Ureter (tissue), 1 donor: Measurements from ENCODE around the gene GTF3C1. TPM values are rescaled to one million over a fixed set of nuclear protein-coding genes. Genes with fewer than 3 reads are reported as not detected.
"Not testable (repeated sequence)": the region's sequence is repeated elsewhere in the genome, so short reads cannot be mapped to it uniquely, and the experiment has no call there.

ENCODE experiments used
- DNase-seq: peaks from one replicate; pipeline ENCODE4 v3.0.0-alpha.2; 2020; ENCODE audit warnings: low spot score
- total RNA-seq: library from RNA; stranded (reverse); gene quantifications from one replicate; pipeline ENCODE4 v1.2.4, GENCODE V29; 2023
- donor health status: DM: yes; HTN: yes; CAD: no.

Gene GTF3C1, protein sequence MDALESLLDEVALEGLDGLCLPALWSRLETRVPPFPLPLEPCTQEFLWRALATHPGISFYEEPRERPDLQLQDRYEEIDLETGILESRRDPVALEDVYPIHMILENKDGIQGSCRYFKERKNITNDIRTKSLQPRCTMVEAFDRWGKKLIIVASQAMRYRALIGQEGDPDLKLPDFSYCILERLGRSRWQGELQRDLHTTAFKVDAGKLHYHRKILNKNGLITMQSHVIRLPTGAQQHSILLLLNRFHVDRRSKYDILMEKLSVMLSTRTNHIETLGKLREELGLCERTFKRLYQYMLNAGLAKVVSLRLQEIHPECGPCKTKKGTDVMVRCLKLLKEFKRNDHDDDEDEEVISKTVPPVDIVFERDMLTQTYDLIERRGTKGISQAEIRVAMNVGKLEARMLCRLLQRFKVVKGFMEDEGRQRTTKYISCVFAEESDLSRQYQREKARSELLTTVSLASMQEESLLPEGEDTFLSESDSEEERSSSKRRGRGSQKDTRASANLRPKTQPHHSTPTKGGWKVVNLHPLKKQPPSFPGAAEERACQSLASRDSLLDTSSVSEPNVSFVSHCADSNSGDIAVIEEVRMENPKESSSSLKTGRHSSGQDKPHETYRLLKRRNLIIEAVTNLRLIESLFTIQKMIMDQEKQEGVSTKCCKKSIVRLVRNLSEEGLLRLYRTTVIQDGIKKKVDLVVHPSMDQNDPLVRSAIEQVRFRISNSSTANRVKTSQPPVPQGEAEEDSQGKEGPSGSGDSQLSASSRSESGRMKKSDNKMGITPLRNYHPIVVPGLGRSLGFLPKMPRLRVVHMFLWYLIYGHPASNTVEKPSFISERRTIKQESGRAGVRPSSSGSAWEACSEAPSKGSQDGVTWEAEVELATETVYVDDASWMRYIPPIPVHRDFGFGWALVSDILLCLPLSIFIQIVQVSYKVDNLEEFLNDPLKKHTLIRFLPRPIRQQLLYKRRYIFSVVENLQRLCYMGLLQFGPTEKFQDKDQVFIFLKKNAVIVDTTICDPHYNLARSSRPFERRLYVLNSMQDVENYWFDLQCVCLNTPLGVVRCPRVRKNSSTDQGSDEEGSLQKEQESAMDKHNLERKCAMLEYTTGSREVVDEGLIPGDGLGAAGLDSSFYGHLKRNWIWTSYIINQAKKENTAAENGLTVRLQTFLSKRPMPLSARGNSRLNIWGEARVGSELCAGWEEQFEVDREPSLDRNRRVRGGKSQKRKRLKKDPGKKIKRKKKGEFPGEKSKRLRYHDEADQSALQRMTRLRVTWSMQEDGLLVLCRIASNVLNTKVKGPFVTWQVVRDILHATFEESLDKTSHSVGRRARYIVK (N-terminal part only)
- 72.5 TPM for total RNA-seq

DNA sequence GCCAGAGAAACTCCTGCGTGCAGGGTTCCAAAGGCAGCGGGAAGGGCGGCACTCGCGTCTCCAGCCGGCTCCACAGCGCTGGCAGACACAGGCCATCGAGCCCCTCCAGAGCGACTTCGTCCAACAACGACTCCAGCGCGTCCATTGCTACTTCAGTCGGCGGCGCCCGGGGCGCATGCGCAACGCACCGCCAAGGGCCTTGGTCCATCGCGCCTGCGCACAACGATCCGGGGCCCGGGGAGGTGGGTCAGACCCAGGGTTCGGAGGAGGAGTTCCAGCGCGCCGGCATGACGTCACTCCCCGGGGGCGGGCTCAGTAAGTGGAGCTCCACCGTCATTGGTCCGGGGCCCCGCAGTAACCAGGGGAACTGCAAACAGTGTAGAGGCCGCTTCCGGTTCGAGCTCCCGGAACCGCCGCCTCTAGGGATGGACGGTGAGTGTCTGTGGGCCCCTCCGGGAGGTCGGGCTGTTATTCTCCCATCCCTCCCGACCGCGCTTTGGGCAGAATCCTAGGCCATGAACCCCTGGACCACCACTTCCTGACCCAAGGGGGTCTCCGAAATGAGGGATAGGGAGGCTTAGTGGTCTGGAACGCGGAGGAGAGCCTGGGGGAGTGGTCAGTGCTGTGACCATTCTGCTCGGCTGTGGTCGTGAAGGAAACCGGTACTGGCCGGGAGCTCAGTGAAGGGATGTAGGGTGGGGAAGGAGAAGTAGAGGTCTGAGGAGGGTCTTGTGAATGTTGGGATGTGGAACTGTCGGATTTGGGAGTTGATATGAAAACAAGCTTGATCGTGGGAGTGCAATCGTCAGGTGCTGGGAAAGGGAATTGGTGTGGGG, at the start of gene GTF3C1, which contains the start of gene KATNIP:
TSS of gene GTF3C1 (minus strand) at position 168 of the 836 bp plus-strand sequence. CDS start at position 145, 23 bp downstream.
TSS of gene KATNIP (plus strand) at position 399 of the 836 bp plus-strand sequence. CDS start at position 426, 27 bp downstream.
- DNase-seq = peak; percentile 100

DNA sequence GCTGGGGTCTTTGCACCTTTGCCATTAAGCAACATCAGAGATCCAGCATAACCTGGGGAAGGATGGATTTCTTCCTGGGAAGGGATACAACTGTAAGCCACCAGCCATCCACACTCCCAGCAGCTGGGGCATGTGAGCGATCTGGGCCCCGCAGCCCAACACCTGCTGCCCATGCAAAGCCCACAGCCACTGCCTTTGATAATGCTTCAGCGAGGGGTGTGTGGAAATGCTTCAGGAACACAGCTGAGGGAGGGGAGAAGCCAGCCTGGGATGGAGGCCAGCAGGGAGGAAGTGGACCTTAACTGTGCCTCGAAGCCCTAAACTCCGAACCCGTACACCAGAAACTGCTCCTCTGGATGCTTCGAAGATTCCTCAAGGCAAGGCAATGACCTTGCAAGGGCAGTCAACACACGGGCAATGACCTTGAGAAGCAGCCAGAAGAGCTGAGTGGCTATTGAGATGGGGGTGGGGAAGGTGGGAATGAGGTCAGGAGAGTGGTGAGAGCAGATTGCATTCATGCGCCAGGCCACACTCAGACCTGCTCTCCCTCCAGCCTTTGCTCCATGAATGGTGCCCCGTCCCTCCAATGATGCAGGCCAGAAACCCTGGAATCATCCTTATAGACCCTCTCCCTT, 49.3 kb upstream of the GTF3C1 start:
- no peak for DNase-seq

DNA sequence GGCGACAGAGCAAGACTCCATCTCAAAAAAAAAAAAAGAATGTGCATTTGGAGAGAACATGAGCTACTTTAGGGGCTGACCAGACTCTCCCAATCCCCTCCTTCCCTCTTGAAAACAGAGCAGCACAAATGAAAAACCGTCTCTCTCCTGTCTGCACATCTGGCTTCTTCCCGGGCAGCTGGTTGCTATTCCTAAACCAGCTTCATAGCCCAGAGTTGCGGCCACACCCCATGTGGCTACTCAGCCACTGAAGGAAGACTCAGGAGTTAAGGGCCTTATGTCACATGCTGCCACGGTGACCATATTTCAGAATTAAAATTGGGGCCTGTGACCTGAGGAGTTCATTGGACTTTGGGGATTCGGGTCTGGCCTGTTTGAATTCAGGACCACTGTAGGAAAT, 48.5 kb upstream of the GTF3C1 start:
- DNase-seq = no peak

DNA sequence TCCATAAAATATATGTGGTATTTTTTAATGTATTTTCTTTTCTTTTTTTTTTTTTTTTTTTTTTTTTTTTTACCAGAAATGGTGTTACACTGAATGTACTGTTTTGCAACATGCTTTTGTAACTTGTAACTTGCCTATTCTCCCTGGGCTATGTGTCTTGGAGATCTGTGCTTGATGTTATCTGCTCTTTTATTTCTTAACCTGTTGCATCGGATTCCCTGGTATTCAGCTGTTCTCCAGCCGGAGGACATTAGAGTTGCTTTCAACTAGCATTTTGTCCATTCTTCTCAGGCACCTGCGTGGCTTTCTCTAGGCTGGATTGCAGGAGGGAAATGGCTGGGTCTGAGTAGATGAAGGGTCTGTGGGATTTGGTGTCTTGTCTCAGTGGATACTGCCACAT, 47.6 kb upstream of the GTF3C1 start:
- no peak for DNase-seq

DNA sequence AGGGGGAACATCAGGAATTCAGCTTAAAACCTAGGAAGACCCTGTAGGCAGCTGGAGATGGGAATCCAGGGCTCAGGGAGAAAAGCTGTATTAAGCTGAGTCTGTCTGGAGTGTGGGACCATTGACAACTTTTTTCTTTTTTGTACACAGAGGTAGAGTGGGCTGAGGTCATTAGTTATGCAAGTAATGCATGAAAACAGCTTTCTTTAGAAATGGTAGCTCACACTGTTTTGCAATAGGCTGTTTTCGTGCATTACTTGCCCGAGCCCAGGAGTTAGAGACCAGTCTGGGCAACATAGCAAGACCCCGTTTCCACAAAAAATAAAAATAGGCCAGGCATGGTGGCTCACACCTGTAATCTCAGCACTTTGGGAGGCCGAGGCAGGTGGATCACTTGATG, 46.7 kb upstream of the GTF3C1 start:
- DNase-seq = no peak

DNA sequence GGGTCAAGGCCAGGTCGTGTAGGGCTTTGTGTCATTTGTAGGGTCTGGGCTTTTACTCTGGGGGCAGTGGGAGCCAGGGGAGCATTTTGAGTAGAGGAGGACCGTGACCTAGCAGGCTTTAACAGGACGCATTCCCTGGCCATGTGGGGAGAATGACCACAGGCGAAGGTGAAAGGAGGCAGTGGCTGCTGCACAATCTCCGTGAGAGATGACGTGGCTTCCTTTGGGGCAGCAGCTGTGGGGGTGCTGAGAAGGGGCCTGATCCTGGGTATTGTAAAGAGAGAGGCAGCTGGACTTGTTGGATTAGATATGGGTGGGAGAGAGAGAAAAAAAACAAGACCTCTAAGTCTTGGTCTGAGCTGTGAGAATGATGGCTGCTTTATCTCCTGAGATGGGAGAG, 46.3 kb upstream of the GTF3C1 start:
- no peak for DNase-seq

DNA sequence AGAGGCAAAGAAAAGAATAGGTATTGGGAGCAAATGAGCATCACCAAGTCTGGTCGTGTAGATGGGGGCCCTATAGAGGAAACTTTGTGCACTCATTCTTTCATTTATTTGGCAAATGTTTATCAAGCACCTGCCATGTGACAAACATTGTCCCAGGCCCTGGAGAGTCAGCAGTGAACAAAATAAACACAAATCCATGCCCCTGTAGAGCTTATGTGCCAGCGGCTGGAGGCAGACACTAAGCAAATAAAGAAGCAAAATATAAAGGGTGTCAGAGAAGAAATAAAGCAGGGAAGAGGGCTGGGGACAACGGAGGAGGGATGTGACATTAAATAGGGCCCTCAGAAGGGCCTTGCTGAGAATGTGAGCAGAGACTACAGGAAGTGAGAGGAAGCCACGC, 45.8 kb upstream of the GTF3C1 start:
- DNase-seq = no peak

DNA sequence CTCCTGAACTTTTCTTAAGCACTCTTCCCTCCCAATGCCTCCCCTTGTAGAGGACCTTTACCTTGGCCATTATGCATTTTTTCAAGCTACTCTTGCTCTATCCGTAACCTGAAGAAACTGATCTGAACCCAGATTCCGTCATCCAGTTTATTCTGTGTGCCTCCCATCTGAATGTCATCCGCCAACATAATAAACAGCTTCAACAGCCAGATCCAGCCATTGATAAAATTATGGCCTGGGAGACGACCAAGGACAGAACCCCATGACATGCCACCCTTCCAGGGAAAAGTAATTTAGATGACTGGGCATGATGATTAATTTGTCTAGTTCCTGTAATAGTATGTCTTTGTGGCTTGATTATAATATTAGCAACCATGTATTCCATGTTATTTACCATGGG, 42.1 kb upstream of the GTF3C1 start:
- no peak for DNase-seq

DNA sequence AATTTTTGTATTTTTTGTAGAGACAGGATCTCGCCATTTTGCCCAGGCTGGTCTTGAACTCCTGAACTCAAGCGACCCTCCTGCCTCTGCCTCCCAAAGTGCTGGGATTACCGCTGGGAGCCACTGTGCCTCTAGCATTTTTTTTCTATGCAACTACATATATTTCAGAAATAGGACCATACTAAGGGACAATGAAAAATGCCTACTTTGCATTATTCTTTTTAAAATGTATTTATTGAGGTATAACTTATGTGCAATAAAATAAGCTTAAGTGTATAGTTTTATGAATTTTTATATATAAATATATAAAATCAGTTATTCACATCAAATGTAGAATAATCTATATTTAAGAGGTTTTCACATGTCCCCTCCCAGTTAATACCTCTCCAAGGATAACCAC, 38.3 kb upstream of the GTF3C1 start:
- no peak for DNase-seq

DNA sequence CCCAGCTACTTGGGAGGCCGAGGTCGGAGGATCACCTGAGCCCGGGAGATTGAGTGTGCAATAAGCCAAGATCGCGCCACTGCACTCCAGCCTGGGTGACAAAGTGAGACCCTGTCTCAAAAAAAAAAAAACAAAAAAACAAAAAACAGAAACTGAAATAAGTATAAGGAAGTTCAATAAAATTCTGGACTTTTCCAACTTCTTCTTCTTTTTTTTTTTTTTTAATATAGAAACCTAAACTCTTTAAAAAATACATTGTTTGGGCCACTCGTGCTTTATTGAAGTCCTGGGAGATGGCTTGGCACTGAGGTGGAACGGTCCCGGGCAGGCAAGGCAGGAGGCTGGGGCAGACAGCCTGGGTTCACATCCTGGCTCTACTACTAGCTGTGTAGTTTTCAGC, 37.0 kb upstream of the GTF3C1 start:
- DNase-seq = no peak

DNA sequence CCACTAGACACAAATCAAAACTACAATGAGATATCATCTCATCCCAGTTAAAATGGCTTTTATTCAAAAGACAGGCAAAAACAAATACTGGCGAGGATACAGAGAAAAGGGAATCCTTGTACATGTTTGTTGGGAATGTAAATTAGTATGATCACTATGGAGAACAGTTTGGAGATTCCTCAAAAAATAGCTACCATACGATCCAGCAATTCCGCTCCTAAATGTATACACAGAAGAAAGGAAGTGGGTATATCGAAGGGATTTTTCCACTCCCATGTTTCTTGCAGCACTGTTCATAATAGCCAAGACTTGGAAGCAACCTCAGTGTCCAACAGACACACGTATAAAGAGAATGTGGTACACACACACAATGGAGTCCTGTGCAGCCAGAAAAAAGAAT, 35.5 kb upstream of the GTF3C1 start:
- no peak for DNase-seq

DNA sequence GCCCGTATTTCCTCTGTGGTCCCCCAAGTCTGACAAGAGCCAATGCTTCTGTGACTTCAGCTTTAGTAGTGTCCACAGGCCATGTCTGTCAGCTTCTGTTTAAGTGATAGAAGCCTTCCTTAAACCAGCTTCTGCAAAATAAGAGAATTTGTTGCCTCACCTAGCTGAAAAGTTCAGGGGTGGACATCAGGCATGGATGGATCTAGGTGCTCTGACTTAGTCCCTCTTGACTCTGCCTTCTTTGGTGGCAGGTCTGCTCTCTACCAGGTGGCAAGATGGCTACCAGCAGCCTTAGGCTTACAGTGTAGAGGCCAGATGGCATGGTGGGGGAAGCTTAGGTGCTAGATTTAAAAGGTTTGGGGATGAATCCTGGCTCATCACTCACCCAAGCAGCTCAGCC, 33.9 kb upstream of the GTF3C1 start:
- DNase-seq = no peak

DNA sequence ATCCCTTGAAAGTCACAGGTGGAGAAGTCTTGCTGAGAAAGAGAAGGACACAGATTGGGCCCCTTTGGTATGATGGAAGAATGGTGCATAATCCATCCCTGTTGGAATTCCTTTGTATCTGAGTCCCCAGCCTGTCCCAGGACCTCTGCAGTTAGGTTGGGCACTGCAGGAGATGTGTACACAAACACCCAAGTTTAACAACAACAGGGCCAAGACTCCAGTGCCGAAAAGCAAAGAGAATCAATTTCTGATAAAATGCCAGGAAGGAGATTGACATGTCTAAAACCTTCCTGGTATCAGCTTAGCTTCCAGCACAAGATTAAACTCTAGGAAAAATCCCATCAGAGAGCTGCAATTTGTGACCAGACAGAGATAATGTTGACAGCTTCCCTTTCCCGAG, 33.2 kb upstream of the GTF3C1 start:
- no peak for DNase-seq

DNA sequence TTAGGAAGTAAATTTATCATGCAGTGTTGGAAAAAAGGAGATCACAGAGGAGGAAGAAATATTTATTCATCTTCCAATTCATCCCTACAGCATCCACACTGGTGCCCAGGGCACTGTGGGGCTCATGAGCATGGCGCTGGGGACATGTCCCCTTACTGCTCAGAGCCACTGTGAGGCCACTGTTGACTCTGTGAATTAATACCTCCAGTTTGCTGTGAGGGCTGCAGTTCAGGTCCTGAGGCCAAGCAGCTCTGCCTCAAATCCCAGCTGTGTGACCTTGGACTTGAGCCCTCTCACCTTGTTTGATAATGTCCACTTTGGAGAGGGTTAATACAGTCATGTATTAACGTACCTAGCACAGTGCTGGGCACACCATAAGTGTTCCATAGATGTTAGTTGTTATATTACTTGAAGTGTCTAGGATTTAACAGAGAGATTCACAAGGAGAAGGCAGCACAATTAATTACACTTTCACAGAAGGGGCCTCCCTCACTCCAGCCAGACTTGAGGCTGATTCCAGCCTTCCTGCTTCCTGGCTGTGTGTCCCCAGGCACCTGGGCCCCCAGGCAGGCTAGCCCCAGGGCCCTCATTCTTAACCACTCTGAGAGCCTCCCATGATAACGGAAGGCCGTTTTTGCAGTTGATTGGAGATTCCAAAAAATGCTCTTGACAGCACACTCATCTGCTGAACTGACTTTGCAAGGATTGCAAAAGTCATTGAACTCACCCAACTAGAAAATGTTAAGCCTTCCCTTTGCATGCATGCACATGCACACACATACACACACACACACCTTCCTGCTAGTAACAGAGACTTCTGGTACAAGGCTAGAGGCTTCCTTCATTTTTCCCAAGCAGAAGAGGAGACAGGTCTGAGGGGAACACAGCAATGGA, 29.6 kb upstream of the GTF3C1 start:
- DNase-seq = no peak

DNA sequence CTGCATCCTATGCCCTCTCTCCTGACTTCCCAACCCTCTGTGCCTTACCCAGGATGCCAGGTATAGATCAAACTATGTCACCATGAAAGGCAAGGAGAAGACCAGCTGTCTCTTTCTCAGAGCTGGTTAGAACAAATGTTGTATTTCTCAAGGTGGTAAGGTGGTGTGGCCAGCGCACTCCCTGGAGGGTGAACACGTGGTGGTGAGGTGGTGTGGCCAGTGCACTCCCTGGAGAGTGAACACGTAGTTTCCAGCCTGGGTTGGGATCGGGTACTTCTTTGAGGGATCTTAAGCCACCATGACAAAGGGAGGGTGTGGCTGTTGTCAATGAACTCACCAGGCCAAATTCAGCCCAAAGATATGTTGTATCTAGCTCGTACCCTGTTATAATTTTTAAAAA, 27.0 kb upstream of the GTF3C1 start:
- DNase-seq = no peak

DNA sequence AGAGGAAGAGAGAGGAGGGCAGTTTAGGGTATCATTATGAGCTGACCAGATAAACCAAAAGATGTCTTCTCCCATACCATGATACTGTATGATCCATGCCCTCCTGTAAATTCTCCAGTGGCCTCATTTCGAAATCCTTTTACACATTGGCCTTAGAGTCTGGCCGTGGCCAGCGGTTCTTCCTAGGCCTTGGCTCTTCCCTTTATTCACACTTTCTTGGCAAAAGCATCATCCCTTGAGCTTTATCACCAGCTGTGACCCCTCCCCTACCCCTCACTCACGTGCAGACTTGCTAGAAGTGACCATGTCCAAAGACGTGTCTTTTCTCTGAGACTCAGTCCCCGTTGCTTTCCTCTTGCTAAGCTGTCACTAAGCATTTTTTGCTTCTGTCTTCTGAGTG, 23.0 kb upstream of the GTF3C1 start:
- DNase-seq = no peak

DNA sequence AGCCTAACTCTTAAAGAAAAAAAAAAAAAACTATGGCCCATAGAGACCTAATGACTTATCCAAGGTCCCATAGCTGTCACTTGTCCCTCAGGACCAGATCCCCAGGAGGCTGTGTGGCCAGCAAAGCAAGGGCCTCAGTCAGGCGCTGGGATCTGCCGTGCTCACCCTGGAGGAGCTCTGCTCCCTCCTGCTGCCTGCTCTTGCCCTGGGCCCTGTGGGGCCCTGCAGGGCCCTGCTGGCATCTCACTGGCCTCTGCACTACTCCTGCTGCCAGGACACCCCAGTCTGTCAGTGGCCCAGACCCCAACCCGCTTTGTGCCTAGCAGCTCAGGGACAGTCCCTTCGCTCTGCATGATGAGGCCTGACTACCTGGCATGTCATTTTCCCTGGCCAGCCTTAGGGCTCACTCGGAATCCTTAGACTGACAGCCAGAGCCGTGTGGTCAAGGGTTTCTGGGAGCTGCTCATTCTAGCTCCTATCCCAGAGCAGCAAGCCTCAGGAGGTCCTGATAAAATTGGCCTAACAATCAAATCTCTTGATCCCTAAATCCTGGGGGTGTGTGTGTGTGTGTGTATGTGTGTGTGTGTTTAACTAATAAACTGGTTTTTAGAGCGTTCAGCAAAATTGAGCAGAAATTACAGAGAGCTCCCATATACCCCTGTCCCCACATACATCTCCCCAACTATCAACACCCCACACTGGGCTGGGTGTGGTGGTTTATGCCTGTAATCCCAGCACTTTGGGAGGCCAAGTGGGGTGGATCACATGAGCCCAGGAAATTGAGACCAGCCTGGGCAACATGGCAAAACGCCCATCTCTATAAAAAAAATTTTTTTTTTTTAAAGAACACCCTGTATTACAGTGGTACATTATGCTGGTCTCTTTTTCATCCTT, 22.0 kb upstream of the GTF3C1 start:
- DNase-seq = no peak

DNA sequence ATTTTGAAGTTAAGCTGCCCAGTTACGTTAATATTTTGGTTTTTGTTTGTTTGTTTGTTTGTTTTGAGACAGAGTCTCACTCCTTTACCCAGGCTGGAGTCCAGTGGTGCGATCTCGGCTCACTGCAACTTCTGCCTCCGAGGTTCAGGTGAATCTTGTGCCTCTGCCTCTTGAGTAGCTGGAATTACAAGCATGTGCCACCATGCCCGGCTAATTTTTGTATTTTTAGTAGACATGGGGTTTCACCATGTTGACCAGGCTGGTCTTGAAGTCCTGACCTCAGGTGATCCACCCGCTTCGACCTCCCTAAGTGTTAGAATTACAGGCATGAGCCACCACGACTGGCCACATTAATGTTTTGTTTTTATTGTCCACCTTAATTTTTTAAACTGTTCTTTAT, 21.3 kb upstream of the GTF3C1 start:
- DNase-seq = not testable (repeated sequence)
